Psoas muscle (tissue), 8 donors: ENCODE data around the gene RASGRP3. TPM values are rescaled to one million over a fixed set of nuclear protein-coding genes. Genes with fewer than 3 reads are reported as not detected.

Experiments used
- ATAC-seq, 4 donors: fragments of 200-7000 bp; cut with Tn5 transposase; one replicate each; pipeline ENCODE4 v1.9.1; 2020; ENCODE audit warnings: moderate library complexity in 3 of 4, mild to moderate bottlenecking in 2 of 4
- DNase-seq, 2 donors: peaks; one replicate each; pipeline ENCODE4 v3.0.0-alpha.2; 2020
- H3K27ac ChIP-seq: fragments of 200-600 bp; one replicate; pipeline ENCODE4 v1.8.0; 2022
- H3K27me3 ChIP-seq, 3 donors: fragments of 200-600 bp in 1 of 3; one replicate each; pipeline versions ENCODE4 v1.6.1 to v1.8.0; 2013 to 2022; ENCODE audit warnings: low read length in 2 of 3, mild to moderate bottlenecking in 2 of 3, moderate library complexity in 1 of 3; ENCODE audit not compliant: insufficient read depth in 3 of 3
- H3K36me3 ChIP-seq, 2 donors: fragments of 200-600 bp in 1 of 2; one replicate each; pipeline versions ENCODE4 v1.6.1 to v1.8.0; 2013 to 2022; ENCODE audit warnings: low read depth in 1 of 2, mild to moderate bottlenecking in 1 of 2, moderate library complexity in 1 of 2; ENCODE audit not compliant: insufficient read depth in 1 of 2
- H3K4me1 ChIP-seq: fragments of 200-600 bp; one replicate; pipeline ENCODE4 v1.8.0; 2022
- H3K4me3 ChIP-seq: fragments of 200-600 bp; one replicate; pipeline ENCODE4 v1.8.0; 2022; ENCODE audit warnings: mild to moderate bottlenecking
- H3K9me3 ChIP-seq: fragments of 200-600 bp; one replicate; pipeline ENCODE4 v1.8.0; 2022
- WGBS, 3 donors: extraction: QIAGEN DNeasy Blood & Tissue Kit; methylation state at CpG; one replicate each; pipeline versions ENCODE4 v1.1.6 to v1.1.7; 2013; 5-methylcytosine and 5-hydroxymethylcytosine counted together
- intact Hi-C, 2 donors: fragments of 100-400 bp; cut with DNase I; formaldehyde crosslinking; loops; one replicate each; pipeline versions ENCODE4 v1.11.0 to v1.14.2; 2022
- polyA plus RNA-seq, 3 donors: library from polyadenylated mRNA; stranded (reverse); fragments of 200-250 nt; gene quantifications; one replicate each; pipeline ENCODE4 v1.2.3, GENCODE V29; 2013
- total RNA-seq, 4 donors: library from RNA; stranded (reverse); fragmentation: NEBNext Ultra II Directional in 2 of 4; extraction: Animal tissue kit (Norgen Biotek cat#: 25700) in 2 of 4; gene quantifications; one replicate each; pipeline versions ENCODE4 v1.2.1 to v1.2.4, GENCODE V29; 2021 to 2023
- TF ChIP-seq, protein P1 (sequence below): fragments of 200-600 bp; IDR thresholded peaks from one replicate; pipeline ENCODE4 v1.8.0; 2022; ENCODE audit warnings: antibody characterized with exemption
- donor health status: healthy with polysubstance abuse.
- donor health status: DM: no; HTN: no; CAD: no; lungs with moderate emphysema.
- donor health status: Bipolar disorder and iron deficiency.
- donor health status: healthy.
- donor health status: DM: yes; HTN: yes; CAD: no.
- donor health status: DM: no; HTN: no; CAD: no.
- donor health status: DM: no; HTN: no; CAD: no.
- donor health status: DM: yes; HTN: yes; CAD: no.

Gene RASGRP3
- total and polyA plus RNA-seq, 7 donors, result 3.4 to 24.9 (median 13.0) TPM

DNA sequence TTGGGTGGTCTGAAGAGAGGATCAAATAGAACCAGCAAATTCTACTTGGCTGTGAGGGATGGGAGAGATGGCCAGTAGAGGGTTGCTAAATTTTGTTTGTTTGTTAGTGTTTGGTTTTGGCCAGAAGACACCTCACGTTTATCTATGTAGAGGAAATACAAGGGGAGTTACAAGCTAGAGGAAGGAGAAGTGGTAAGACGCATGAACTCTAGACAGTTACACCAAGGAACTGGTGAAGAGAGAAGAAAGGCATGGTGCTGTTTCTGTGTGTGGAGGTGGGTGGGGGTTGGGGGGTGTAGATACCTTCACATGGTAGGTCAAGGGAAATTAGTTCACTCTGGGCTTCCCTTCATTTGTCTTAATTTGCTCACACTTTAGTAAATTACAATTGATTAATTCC lies 25.6 kb downstream of the RASGRP3 start:
- DNase-seq (no peak), ATAC-seq (no peak)
- WGBS, 3 donors, result 80 to 92% (median 91%) methylated on average over 2 of the region's 2 CpGs
- Histone ChIP-seq H3K4me3 (no peak overlapping the region), H3K4me1 (peaks cover 24% of the 10 kb centered on the region), H3K27ac (no peak overlapping the region), H3K36me3 (no peaks in the 10 kb centered on the region), H3K27me3 (no peaks in the 10 kb centered on the region), H3K9me3 (no peaks in the 10 kb centered on the region)
- TF ChIP-seq, protein P1, sequence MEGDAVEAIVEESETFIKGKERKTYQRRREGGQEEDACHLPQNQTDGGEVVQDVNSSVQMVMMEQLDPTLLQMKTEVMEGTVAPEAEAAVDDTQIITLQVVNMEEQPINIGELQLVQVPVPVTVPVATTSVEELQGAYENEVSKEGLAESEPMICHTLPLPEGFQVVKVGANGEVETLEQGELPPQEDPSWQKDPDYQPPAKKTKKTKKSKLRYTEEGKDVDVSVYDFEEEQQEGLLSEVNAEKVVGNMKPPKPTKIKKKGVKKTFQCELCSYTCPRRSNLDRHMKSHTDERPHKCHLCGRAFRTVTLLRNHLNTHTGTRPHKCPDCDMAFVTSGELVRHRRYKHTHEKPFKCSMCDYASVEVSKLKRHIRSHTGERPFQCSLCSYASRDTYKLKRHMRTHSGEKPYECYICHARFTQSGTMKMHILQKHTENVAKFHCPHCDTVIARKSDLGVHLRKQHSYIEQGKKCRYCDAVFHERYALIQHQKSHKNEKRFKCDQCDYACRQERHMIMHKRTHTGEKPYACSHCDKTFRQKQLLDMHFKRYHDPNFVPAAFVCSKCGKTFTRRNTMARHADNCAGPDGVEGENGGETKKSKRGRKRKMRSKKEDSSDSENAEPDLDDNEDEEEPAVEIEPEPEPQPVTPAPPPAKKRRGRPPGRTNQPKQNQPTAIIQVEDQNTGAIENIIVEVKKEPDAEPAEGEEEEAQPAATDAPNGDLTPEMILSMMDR, result no peak
- intact Hi-C loops, result no loop called here

DNA sequence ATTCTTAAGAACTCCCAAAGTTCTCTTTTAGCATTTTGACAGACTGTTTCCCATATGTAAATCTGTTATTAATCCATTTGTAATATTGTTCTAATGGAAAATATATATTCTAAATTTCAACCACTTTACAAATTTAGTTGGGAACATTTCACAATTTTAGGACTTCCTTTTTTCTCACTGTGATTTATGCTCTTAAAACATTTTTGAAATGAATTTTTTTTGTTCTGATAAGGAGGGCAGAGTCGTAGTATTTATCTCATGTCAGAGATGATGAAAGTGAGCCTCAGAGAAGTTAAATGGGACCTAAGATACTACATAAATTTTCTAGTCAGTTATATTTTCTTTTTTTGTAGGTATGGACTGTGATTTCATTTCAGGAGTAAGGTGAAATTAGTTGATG lies 26.6 kb downstream of the RASGRP3 start:
- H3K27ac ChIP-seq, result no peak overlapping the region
- intact Hi-C loops, result no loop called here
- TF ChIP-seq, protein P1, result no peak

DNA sequence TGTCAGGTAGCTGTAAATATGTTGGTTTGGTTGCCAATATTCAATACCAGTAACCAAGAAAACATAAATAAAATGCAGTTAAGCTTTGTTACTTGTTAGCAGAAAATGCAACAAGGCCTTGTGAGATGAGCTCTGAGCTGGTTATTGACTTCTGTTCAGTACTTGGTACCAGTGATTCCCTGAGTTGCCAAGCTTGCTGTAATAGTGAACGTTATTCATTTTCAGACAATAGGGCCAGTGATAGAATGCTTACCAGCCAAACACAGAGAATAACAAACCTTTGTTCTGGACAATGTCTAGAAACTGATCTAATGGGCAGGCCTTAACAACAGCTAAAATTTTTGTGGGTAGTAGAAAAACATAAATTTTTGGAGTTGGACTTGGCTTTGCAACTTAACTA lies 29.5 kb downstream of the RASGRP3 start:
- Histone ChIP-seq H3K27me3 (no peaks in the 10 kb centered on the region), H3K4me3 (no peak overlapping the region), H3K27ac (no peak overlapping the region), H3K36me3 (no peaks in the 10 kb centered on the region), H3K4me1 (peaks cover 13% of the 10 kb centered on the region), H3K9me3 (no peaks in the 10 kb centered on the region)
- TF ChIP-seq, protein P1, result no peak
- WGBS, 3 donors, result 27 to 35% (median 29%) methylated on average over 1 of the region's 1 CpG
- intact Hi-C loops, result no loop called here
- DNase-seq, result no peak
- ATAC-seq, result peak in 1 of 4 donors; percentile 32

More for the DNA sequence above, 26.6 kb downstream of the RASGRP3 start:
- Histone ChIP-seq H3K4me3 (no peak overlapping the region), H3K4me1 (peaks cover 14% of the 10 kb centered on the region), H3K36me3 (no peaks in the 10 kb centered on the region), H3K9me3 (no peaks in the 10 kb centered on the region), H3K27me3 (no peaks in the 10 kb centered on the region)
- ATAC-seq, result no peak
- WGBS, 3 donors, result 72 to 80% (median 75%) methylated on average over 1 of the region's 1 CpG
- no peak for DNase-seq

DNA sequence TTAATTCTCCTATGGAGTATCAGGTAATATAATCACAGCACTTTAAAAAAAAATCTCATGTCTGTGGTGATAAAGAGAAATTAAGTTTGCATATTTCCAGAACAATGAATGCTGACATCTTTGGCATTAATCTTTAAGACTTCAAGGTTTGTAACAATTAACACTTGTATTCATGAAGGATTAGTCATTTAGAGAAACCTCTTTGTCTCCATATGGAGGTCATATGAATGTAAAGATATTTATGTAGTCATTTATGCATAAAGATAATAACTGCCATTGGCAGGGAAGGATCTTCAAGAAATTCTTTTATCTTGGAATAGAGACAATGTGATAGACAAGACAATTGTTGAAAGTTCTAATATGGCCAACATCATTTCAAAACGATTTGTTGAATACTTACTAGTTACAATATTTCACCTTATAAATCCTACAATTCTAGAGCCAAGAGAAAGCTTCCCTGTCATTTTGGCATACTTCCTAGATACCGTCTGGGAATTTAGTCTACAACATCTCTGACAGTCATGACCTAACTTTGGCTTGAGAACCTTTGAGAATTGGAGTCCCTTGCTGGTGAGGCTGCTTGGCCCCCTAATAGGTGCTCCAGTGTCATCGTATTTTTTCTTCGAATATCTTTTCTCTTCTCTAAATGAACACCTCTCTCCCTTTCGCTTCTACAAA lies 33.6 kb downstream of the RASGRP3 start:
- intact Hi-C loops, result no loop called here
- ATAC-seq (peak in 1 of 4 donors; percentile 39), DNase-seq (no peak)
- TF ChIP-seq, protein P1, result no peak
- H3K4me1 ChIP-seq, result peaks cover 9% of the 10 kb centered on the region
- H3K36me3 ChIP-seq, result peaks cover 2 to 17% of the 10 kb centered on the region in 2 donors
- H3K27me3 ChIP-seq, result no peaks in the 10 kb centered on the region
- 43 to 57% (median 47%) methylated on average over 5 of the region's 5 CpGs for WGBS, 3 donors
- H3K9me3 ChIP-seq, result no peaks in the 10 kb centered on the region
- H3K4me3 ChIP-seq, result no peak overlapping the region
- peak overlapping the region; percentile 46 for H3K27ac ChIP-seq

DNA sequence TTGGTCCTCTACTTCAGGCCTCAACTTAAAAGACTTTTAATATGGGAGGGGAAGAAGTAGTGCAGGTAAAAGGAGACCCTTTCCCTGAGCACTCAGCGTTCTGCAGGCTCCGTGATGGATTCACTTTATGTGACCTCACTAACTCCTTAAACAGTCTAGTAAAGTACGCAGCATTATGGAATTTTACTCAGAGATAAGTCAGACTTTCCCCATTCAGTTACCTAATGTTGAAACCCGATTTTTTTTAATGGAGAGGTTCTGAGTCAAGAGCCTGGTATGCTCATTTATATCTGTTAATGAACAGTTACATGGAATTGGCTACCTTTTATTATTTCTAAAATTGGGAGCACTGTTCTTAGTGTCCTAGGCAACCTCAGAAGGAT lies 34.1 kb downstream of the RASGRP3 start:
- Histone ChIP-seq H3K4me1 (peaks cover 9% of the 10 kb centered on the region), H3K27ac (peak overlapping the region; percentile 14), H3K36me3 (peaks cover 6 to 22% of the 10 kb centered on the region in 2 donors), H3K4me3 (no peak overlapping the region), H3K9me3 (no peaks in the 10 kb centered on the region), H3K27me3 (no peaks in the 10 kb centered on the region)
- TF ChIP-seq, protein P1, result no peak
- intact Hi-C loops, result no loop called here
- DNase-seq (no peak), ATAC-seq (no peak)
- 85 to 91% (median 87%) methylated on average over 4 of the region's 4 CpGs for whole genome bisulfite sequencing, 3 donors
